ENCODE data around the gene THADA.

THADA gene

GRCh38 chr2:43258547-43259156 lies 337.2 kb downstream of the THADA start:
- Histone ChIP-seq H3K79me2 (ENCODE audit: control insufficient read depth, low read length) (no peaks in the 10 kb centered on the region), H3K9me2 (replicated peaks; ENCODE audit: control insufficient read depth, low read length) (no peaks in the 10 kb centered on the region), H3K36me3 (ENCODE audit: control insufficient read depth, low read length) (peaks cover 5% of the 10 kb centered on the region; the same call in 1 of the 2 replicates), H3K4me1 (ENCODE audit: control insufficient read depth, low read length) (no peaks in the 10 kb centered on the region), H4K20me1 (ENCODE audit: control insufficient read depth, insufficient read depth, low read depth, low read length) (no peaks in the 10 kb centered on the region), H3K4me3 (ENCODE audit: low read length) (no peak overlapping the region), H3K4me2 (ENCODE audit: low read length) (no peak overlapping the region), H3F3A (ENCODE audit: control insufficient read depth, insufficient read depth) (no peaks in the 10 kb centered on the region), H3K9me3 (ENCODE audit: control insufficient read depth, insufficient read depth, low read length) (no peaks in the 10 kb centered on the region), H3K27me3 (ENCODE audit: control insufficient read depth, low read length) (no peaks in the 10 kb centered on the region), H3K27ac (ENCODE audit: low read depth, low read length) (no peak overlapping the region)
- TF ChIP-seq CTCF (IDR thresholded peaks at IDR 0.05; ENCODE audit: low read depth, low read length, poor library complexity, severe bottlenecking) (no peak), EZH2phosphoT487 (IDR thresholded peaks at IDR 0.05; ENCODE audit: borderline replicate concordance, low read length) (no peak)

GRCh38 chr2:43255296-43255910 lies 340.4 kb downstream of the THADA start:
- Histone ChIP-seq H3K4me3 (ENCODE audit: low read length) (no peak overlapping the region), H3K79me2 (ENCODE audit: control insufficient read depth, low read length) (no peaks in the 10 kb centered on the region), H3K27ac (ENCODE audit: low read depth, low read length) (no peak overlapping the region), H3K4me1 (ENCODE audit: control insufficient read depth, low read length) (no peaks in the 10 kb centered on the region), H3K4me2 (ENCODE audit: low read length) (no peak overlapping the region), H3K9me2 (replicated peaks; ENCODE audit: control insufficient read depth, low read length) (no peaks in the 10 kb centered on the region), H3K36me3 (ENCODE audit: control insufficient read depth, low read length) (peaks cover 5% of the 10 kb centered on the region; the same call in 1 of the 2 replicates), H3F3A (ENCODE audit: control insufficient read depth, insufficient read depth) (no peaks in the 10 kb centered on the region), H3K27me3 (ENCODE audit: control insufficient read depth, low read length) (no peaks in the 10 kb centered on the region), H3K9me3 (ENCODE audit: control insufficient read depth, insufficient read depth, low read length) (no peaks in the 10 kb centered on the region), H4K20me1 (ENCODE audit: control insufficient read depth, insufficient read depth, low read depth, low read length) (no peaks in the 10 kb centered on the region)
- TF ChIP-seq EZH2phosphoT487 (IDR thresholded peaks at IDR 0.05; ENCODE audit: borderline replicate concordance, low read length) (no peak), CTCF (IDR thresholded peaks at IDR 0.05; ENCODE audit: low read depth, low read length, poor library complexity, severe bottlenecking) (no peak)

- no peak overlapping the region for H3K4me3 ChIP-seq (ENCODE audit: low read length)
- H3K36me3 ChIP-seq (ENCODE audit: control insufficient read depth, low read length) = peaks cover 5% of the 10 kb centered on the region; the same call in 1 of the 2 replicates
- H3K27ac ChIP-seq (ENCODE audit: low read depth, low read length) = no peak overlapping the region
- H3K27me3 ChIP-seq (ENCODE audit: control insufficient read depth, low read length) = no peaks in the 10 kb centered on the region
- no peaks in the 10 kb centered on the region for H3K79me2 ChIP-seq (ENCODE audit: control insufficient read depth, low read length)
- H3K9me3 ChIP-seq (ENCODE audit: control insufficient read depth, insufficient read depth, low read length) = no peaks in the 10 kb centered on the region
- no peaks in the 10 kb centered on the region for H3F3A ChIP-seq (ENCODE audit: control insufficient read depth, insufficient read depth)
- no peaks in the 10 kb centered on the region for H4K20me1 ChIP-seq (ENCODE audit: control insufficient read depth, insufficient read depth, low read depth, low read length)
- TF ChIP-seq EZH2phosphoT487 (IDR thresholded peaks at IDR 0.05; ENCODE audit: borderline replicate concordance, low read length) (no peak), CTCF (IDR thresholded peaks at IDR 0.05; ENCODE audit: low read depth, low read length, poor library complexity, severe bottlenecking) (no peak)
- H3K4me1 ChIP-seq (ENCODE audit: control insufficient read depth, low read length) = no peaks in the 10 kb centered on the region
- no peak overlapping the region for H3K4me2 ChIP-seq (ENCODE audit: low read length)
- H3K9me2 ChIP-seq (replicated peaks; ENCODE audit: control insufficient read depth, low read length) = no peaks in the 10 kb centered on the region
Measured at GRCh38 chr2:43254331-43254730, 341.5 kb downstream of the THADA start.

Data from DOHH2 (cell line).